ENCODE results near the gene CD244. TPM values are rescaled to one million over a fixed set of nuclear protein-coding genes. Genes with fewer than 3 reads are reported as not detected.

CD244 gene
- total and polyA plus RNA-seq, 2 donors (not counting 3 experiments of a cell fraction or from before 2014, with no cell fraction given), result not detected

DNA sequence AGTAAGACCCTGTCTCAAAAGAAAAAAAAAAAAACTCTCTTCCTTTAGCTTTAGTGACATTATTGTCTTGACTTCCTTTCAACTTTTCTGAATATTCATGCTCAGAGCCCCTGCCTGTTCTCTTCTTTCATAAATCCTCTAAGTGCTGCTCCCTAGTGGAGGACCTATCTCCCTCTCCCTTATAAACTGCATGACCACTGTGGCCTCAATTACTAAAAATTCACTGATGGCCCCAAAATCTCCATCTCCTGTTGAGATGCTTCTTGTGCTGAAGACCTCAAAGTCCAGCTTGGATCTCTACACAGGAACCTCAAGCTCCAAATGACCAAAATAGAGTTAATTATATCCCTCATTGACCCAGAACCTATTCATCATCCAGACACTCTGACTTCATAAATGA, 14.5 kb upstream of the CD244 start:
- no TSS peak for BruUV-seq (replicated peaks)
- Histone ChIP-seq H3K9me3 (replicated peaks; ENCODE audit: control insufficient read depth, insufficient read depth, low read length) (no peaks in the 10 kb centered on the region), H3K9me1 (replicated peaks; ENCODE audit: control insufficient read depth, extremely low read depth, insufficient read depth, low read length) (no peaks in the 10 kb centered on the region), H2AFZ (ENCODE audit: low read depth, low read length) (no peak overlapping the region), H3K4me1 (ENCODE audit: control insufficient read depth, extremely low read depth, insufficient read depth, low read length) (no peaks in the 10 kb centered on the region), H3K4me2 (ENCODE audit: insufficient read depth, low read length) (no peak overlapping the region), H3K4me3 (replicated peaks in 1 of 3; ENCODE audit: insufficient read depth in 1 of 3, low read depth in 1 of 3, low read length in 3 of 3) (no peak overlapping the region), H4K20me1 (replicated peaks; ENCODE audit: control insufficient read depth, extremely low read depth, insufficient read depth, low read length) (no peaks in the 10 kb centered on the region), H3K36me3 (ENCODE audit: control insufficient read depth in 2 of 2, extremely low read depth in 1 of 2, insufficient read depth in 2 of 2, low read length in 2 of 2) (no peaks in the 10 kb centered on the region), H3K79me2 (ENCODE audit: control insufficient read depth, insufficient read depth, low read length) (no peaks in the 10 kb centered on the region), H3K27ac (ENCODE audit: insufficient read depth, low read depth, low read length) (no peak overlapping the region), H3K27me3 (ENCODE audit: control insufficient read depth in 2 of 2, insufficient read depth in 2 of 2, low read length in 2 of 2) (no peaks in the 10 kb centered on the region), H3K9ac (replicated peaks; ENCODE audit: extremely low read depth, insufficient read depth, low read length) (no peak overlapping the region)
- FAIRE-seq, result no peak
- POLR2A ChIA-PET, result no interaction called here
- CTCF ChIA-PET, result no interaction called here
- intact Hi-C loops (cut with micrococcal nuclease), result no loop called here
- DNase-seq (ENCODE audit: low read depth, low spot score), result no peak
- TF ChIP-seq EZH2 (IDR thresholded peaks at IDR 0.05; ENCODE audit: borderline replicate concordance, low read depth, low read length, severe bottlenecking) (no peak), FOS (IDR thresholded peaks at IDR 0.05; ENCODE audit: borderline replicate concordance, insufficient read depth, low read length) (no peak), POLR2AphosphoS5 (IDR thresholded peaks at IDR 0.05; ENCODE audit: insufficient read depth, low read depth, low read length) (no peak), GATA2 (IDR thresholded peaks at IDR 0.05; ENCODE audit: insufficient read depth, insufficient read length, low read depth, low read length) (no peak), MYC (IDR thresholded peaks at IDR 0.05; ENCODE audit: low read depth, low read length) (no peak), JUN (IDR thresholded peaks at IDR 0.05; ENCODE audit: borderline replicate concordance, insufficient read depth, insufficient read length, low read depth) (no peak), POLR2A (IDR thresholded peaks at IDR 0.05; ENCODE audit: low read depth, low read length) (no peak)
- TF ChIP-seq, protein P1, sequence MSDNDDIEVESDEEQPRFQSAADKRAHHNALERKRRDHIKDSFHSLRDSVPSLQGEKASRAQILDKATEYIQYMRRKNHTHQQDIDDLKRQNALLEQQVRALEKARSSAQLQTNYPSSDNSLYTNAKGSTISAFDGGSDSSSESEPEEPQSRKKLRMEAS (IDR thresholded peaks at IDR 0.05; ENCODE audit: insufficient read depth, insufficient read length), result no peak
- TF ChIP-seq, protein P2, sequence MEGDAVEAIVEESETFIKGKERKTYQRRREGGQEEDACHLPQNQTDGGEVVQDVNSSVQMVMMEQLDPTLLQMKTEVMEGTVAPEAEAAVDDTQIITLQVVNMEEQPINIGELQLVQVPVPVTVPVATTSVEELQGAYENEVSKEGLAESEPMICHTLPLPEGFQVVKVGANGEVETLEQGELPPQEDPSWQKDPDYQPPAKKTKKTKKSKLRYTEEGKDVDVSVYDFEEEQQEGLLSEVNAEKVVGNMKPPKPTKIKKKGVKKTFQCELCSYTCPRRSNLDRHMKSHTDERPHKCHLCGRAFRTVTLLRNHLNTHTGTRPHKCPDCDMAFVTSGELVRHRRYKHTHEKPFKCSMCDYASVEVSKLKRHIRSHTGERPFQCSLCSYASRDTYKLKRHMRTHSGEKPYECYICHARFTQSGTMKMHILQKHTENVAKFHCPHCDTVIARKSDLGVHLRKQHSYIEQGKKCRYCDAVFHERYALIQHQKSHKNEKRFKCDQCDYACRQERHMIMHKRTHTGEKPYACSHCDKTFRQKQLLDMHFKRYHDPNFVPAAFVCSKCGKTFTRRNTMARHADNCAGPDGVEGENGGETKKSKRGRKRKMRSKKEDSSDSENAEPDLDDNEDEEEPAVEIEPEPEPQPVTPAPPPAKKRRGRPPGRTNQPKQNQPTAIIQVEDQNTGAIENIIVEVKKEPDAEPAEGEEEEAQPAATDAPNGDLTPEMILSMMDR (IDR thresholded peaks at IDR 0.05; ENCODE audit: extremely low read depth in 1 of 2, insufficient read depth in 1 of 2, low read depth in 1 of 2, low read length in 2 of 2), result no peak
- dilution Hi-C loops (cut with MboI; ENCODE audit: extremely low pct_ligation_motif_present, low sequenced_read_pairs), result no loop called here

Data from endothelial cell of umbilical vein (primary cell).